Smooth muscle cell (in vitro differentiated cells): ENCODE results near the gene TMEM45A. TPM values are rescaled to one million over a fixed set of nuclear protein-coding genes. Genes with fewer than 3 reads are reported as not detected.

Source experiments
- DNase-seq: peaks from one replicate; lab custom pipeline; 2025; ENCODE audit not compliant: unreplicated experiment; lab: John Stamatoyannopoulos, UW
- H2AFZ ChIP-seq: fragments of 200-600 bp; sonication (generic); 2 replicates; pipeline ENCODE4 v1.6.0; 2016; ENCODE audit warnings: antibody characterized with exemption, low read depth, mild to moderate bottlenecking
- H3F3A ChIP-seq: fragments of 200-600 bp; sonication (generic); 2 replicates; pipeline ENCODE4 v1.6.0; 2017; ENCODE audit warnings: antibody characterized with exemption, low read depth
- H3K27ac ChIP-seq: fragments of 200-600 bp; sonication (generic); 2 replicates; pipeline ENCODE4 v1.5.1; 2016; ENCODE audit warnings: low read depth, mild to moderate bottlenecking
- H3K27me3 ChIP-seq: fragments of 200-600 bp; sonication (generic); 2 replicates; pipeline ENCODE4 v1.6.1; 2016; ENCODE audit warnings: low read depth, mild to moderate bottlenecking
- H3K36me3 ChIP-seq: fragments of 200-600 bp; sonication (generic); 2 replicates; pipeline ENCODE4 v1.5.1; 2016; ENCODE audit warnings: low read depth
- H3K4me1 ChIP-seq: fragments of 200-600 bp; sonication (generic); 2 replicates; pipeline ENCODE4 v1.5.1; 2016; ENCODE audit warnings: low read depth
- H3K4me2 ChIP-seq: fragments of 200-600 bp; sonication (generic); 2 replicates; pipeline ENCODE4 v1.6.0; 2016; ENCODE audit warnings: mild to moderate bottlenecking
- H3K4me3 ChIP-seq: fragments of 200-600 bp; sonication (generic); 2 replicates; pipeline ENCODE4 v1.5.1; 2016; ENCODE audit warnings: mild to moderate bottlenecking
- H3K79me2 ChIP-seq: fragments of 200-600 bp; sonication (generic); 2 replicates; pipeline ENCODE4 v1.6.0; 2016; ENCODE audit warnings: low read depth, mild to moderate bottlenecking
- H3K9ac ChIP-seq: fragments of 200-600 bp; sonication (generic); 2 replicates; pipeline ENCODE4 v1.6.0; 2016; ENCODE audit warnings: low read depth
- H3K9me3 ChIP-seq: fragments of 200-600 bp; sonication (generic); replicated peaks from 2 replicates; pipeline ENCODE4 v1.5.1; 2016; ENCODE audit warnings: low read depth
- H4K20me1 ChIP-seq: fragments of 200-600 bp; sonication (generic); 2 replicates; pipeline ENCODE4 v1.6.0; 2016; ENCODE audit warnings: low read depth
- CTCF ChIP-seq: fragments of 200-600 bp; sonication (generic); IDR thresholded peaks from 2 replicates; pipeline ENCODE4 v1.5.1; 2017; ENCODE audit warnings: borderline replicate concordance, mild to moderate bottlenecking, antibody characterized with exemption; ENCODE audit not compliant: insufficient read depth, poor library complexity, severe bottlenecking
- WGBS: methylation state at CpG from one replicate; pipeline ENCODE4 v1.1.7; 2016; ENCODE audit warnings: low lambda C conversion rate; 5-methylcytosine and 5-hydroxymethylcytosine counted together
- polyA plus RNA-seq: library from polyadenylated mRNA; unstranded; fragments of >200 nt; fragmentation: Nextera tagmentation; extraction: Ambion mirVana; gene quantifications from 2 replicates; pipeline ENCODE4 v1.2.1, GENCODE V29; 2016
- total RNA-seq: library from RNA; depleted of rRNA; stranded (reverse); fragments of >200 nt; gene quantifications from 2 replicates; pipeline ENCODE4 v1.2.3, GENCODE V29; 2014

The TMEM45A gene
- total and polyA plus RNA-seq, 2 experiments from 2014 or later: 209 to 280 TPM

DNA sequence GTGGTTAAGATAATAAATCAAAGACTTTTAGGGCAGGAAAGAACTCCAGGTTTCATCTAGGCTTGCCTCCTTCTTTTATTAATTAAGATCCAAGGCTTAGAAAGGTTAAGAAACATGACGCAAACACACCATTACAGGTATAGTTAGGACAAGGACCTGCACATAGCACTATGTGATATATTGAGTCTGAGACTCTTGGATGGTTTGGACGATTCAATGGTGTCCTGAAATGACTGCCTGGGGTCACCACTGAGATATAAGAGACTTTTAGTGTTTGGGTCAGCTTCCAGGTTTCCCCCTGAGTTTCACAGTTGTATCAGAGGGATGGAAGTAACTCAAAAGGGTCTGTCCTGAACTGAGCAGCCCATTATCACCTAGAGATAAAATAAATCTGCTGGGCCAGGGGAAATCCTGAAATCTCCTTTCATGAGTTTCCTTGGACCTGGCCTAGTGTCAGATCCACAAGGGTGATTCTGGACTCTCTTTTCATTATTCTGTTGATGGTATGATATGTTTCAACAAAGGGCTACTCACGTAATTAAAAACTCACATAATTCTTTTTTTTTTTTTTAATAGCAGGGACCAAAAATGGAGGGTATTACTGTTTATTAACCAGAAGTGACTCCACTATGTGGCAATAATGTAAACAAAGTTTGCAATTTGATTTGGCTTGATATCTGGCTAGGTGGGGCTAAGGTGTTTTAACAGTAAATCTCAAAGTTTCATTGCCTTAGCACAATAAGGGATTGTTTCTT is 61.4 kb downstream of the TMEM45A start:
- Histone ChIP-seq H2AFZ (no peak overlapping the region), H3K9ac (no peak overlapping the region)
- WGBS: 92% methylated on average over 3 of the region's 3 CpGs

GRCh38 chr3:100554373-100554676 is 61.9 kb downstream of the TMEM45A start:
- Histone ChIP-seq H3K27ac (no peak overlapping the region), H3K4me2 (no peak overlapping the region)
- no peak for TF ChIP-seq CTCF

More for the DNA sequence above, 61.4 kb downstream of the TMEM45A start:
- DNase-seq: no peak
- H3K9me3 ChIP-seq: no peaks in the 10 kb centered on the region
- H3F3A ChIP-seq: no peaks in the 10 kb centered on the region
- peaks cover 12% of the 10 kb centered on the region for H3K36me3 ChIP-seq
- H4K20me1 ChIP-seq: peaks cover 12% of the 10 kb centered on the region
- TF ChIP-seq CTCF: no peak
- peaks cover 3% of the 10 kb centered on the region for H3K4me1 ChIP-seq
- no peaks in the 10 kb centered on the region for H3K27me3 ChIP-seq
- H3K27ac ChIP-seq: no peak overlapping the region
- H3K4me2 ChIP-seq: no peak overlapping the region
- H3K79me2 ChIP-seq: peaks cover 33% of the 10 kb centered on the region
- no peak overlapping the region for H3K4me3 ChIP-seq

DNA sequence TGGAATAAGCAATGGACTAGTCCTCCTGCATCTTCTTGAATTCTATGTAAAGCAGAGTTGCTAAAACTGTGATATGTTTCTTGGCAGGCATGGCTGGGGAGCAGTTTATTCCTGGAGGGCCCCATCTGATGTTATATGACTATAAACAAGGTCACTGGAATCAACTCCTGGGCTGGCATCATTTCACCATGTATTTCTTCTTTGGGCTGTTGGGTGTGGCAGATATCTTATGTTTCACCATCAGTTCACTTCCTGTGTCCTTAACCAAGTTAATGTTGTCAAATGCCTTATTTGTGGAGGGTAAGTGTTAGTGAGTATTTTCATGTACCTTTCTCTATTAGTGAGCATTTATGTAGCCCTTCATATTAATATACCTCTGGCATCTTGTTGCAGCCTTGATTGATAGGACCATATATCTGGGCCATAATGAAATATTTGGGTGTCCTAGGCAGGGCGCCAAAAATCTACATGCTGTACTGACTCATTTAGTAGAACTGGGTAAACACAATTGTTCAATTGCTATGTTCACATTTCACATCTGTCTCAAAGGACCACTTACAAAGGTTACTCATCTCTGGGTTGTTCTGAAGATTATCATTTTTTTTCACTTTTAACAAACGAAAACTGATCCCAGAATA is 64.4 kb downstream of the TMEM45A start:
- no peak for DNase-seq
- Histone ChIP-seq H3F3A (peaks cover 16% of the 10 kb centered on the region), H3K4me1 (peaks cover 30% of the 10 kb centered on the region), H3K4me3 (no peak overlapping the region), H3K27ac (no peak overlapping the region), H4K20me1 (peaks cover 15% of the 10 kb centered on the region), H3K36me3 (peaks cover 12% of the 10 kb centered on the region), H2AFZ (no peak overlapping the region), H3K79me2 (peaks cover 17% of the 10 kb centered on the region), H3K27me3 (no peaks in the 10 kb centered on the region), H3K9me3 (no peaks in the 10 kb centered on the region), H3K4me2 (no peak overlapping the region), H3K9ac (no peak overlapping the region)
- no peak for TF ChIP-seq CTCF
- WGBS: 96% methylated on average over 2 of the region's 2 CpGs

More at GRCh38 chr3:100554373-100554676, 61.9 kb downstream of the TMEM45A start:
- H3K9me3 ChIP-seq: no peaks in the 10 kb centered on the region
- H4K20me1 ChIP-seq: peaks cover 15% of the 10 kb centered on the region
- DNase-seq: no peak
- H3K4me1 ChIP-seq: peaks cover 7% of the 10 kb centered on the region
- peaks cover 29% of the 10 kb centered on the region for H3K79me2 ChIP-seq
- no peak overlapping the region for H3K4me3 ChIP-seq
- no peak overlapping the region for H3K9ac ChIP-seq
- no peak overlapping the region for H2AFZ ChIP-seq
- no peaks in the 10 kb centered on the region for H3K27me3 ChIP-seq
- H3F3A ChIP-seq: peaks cover 4% of the 10 kb centered on the region
- peaks cover 12% of the 10 kb centered on the region for H3K36me3 ChIP-seq
